Ascending aorta (tissue), 2 donors: ENCODE data around the gene RBM6. TPM values are rescaled to one million over a fixed set of nuclear protein-coding genes. Genes with fewer than 3 reads are reported as not detected.
"Not testable (repeated sequence)": the region's sequence is repeated elsewhere in the genome, so short reads cannot be mapped to it uniquely, and the experiment has no call there.

Source experiments
- DNase-seq, 2 donors: peaks; one replicate each; pipeline ENCODE4 v3.0.0-alpha.2; 2019; ENCODE audit warnings: low spot score in 2 of 2
- H3K27ac ChIP-seq, 2 donors: fragments of 200-600 bp; sonication (generic); one replicate each; pipeline ENCODE4 v1.5.1; 2016 to 2017; ENCODE audit warnings: mild to moderate bottlenecking in 1 of 2
- H3K27me3 ChIP-seq: fragments of 200-600 bp; sonication (generic); one replicate; pipeline ENCODE4 v1.5.1; 2017
- H3K36me3 ChIP-seq, 2 donors: fragments of 200-600 bp; sonication (generic); one replicate each; pipeline ENCODE4 v1.5.1; 2016
- H3K4me1 ChIP-seq, 2 donors: fragments of 200-600 bp; sonication (generic); one replicate each; pipeline ENCODE4 v1.5.1; 2016 to 2017; ENCODE audit warnings: mild to moderate bottlenecking in 1 of 2
- H3K4me3 ChIP-seq, 2 donors: fragments of 200-600 bp; sonication (generic); one replicate each; pipeline ENCODE4 v1.5.1; 2016 to 2017; ENCODE audit warnings: mild to moderate bottlenecking in 1 of 2
- H3K9me3 ChIP-seq, 2 donors: fragments of 200-600 bp; sonication (generic); one replicate each; pipeline ENCODE4 v1.5.1; 2016
- CTCF ChIP-seq, 3 experiments: fragments of 200-600 bp in 2 of 3; fragments of 450-650 bp in 1 of 3; sonication (generic) in 2 of 3; IDR thresholded peaks; one replicate each; pipeline ENCODE4 v1.5.1; 2016 to 2019; ENCODE audit warnings: antibody characterized with exemption in 3 of 3, mild to moderate bottlenecking in 1 of 3, moderate library complexity in 1 of 3
- intact Hi-C: fragments of 100-400 bp; cut with DNase I; formaldehyde crosslinking; loops from one replicate; pipeline ENCODE4 v1.15.1; 2023
- total RNA-seq: library from RNA; depleted of rRNA; stranded (reverse); fragments of >200 nt; gene quantifications from one replicate; pipeline ENCODE4 v1.1.0, GENCODE V29; 2016

RBM6 gene
- total RNA-seq, 1 donor from 2014 or later = 84.7 TPM

- no peaks in the 10 kb centered on the region for H3K27me3 ChIP-seq
These were observed 110.4 kb downstream of the RBM6 start for GRCh38 chr3:50050361-50050760.

GRCh38 chr3:50057756-50058155 lies 117.8 kb downstream of the RBM6 start:
- no peak for TF ChIP-seq CTCF (IDR thresholded peaks at IDR 0.05)
- Histone ChIP-seq H3K4me1 (no peaks in the 10 kb centered on the region), H3K9me3 (no peaks in the 10 kb centered on the region), H3K4me3 (no peak overlapping the region), H3K27me3 (no peaks in the 10 kb centered on the region), H3K36me3 (peaks cover 79 to 84% of the 10 kb centered on the region in 2 donors), H3K27ac (no peak overlapping the region)
- DNase-seq = no peak
- intact Hi-C loops = no loop called here

More at GRCh38 chr3:50050361-50050760, 110.4 kb downstream of the RBM6 start:
- TF ChIP-seq CTCF (IDR thresholded peaks at IDR 0.05) = no peak
- no peak for DNase-seq
- Histone ChIP-seq H3K4me3 (no peak overlapping the region), H3K36me3 (peaks cover 36 to 64% of the 10 kb centered on the region in 2 donors), H3K9me3 (no peaks in the 10 kb centered on the region), H3K27ac (no peak overlapping the region), H3K4me1 (no peaks in the 10 kb centered on the region)
- intact Hi-C loops = no loop called here

- Histone ChIP-seq H3K4me1 (no peaks in the 10 kb centered on the region), H3K4me3 (no peak overlapping the region), H3K36me3 (peaks cover 93 to 99% of the 10 kb centered on the region in 2 donors), H3K27me3 (no peaks in the 10 kb centered on the region), H3K9me3 (no peaks in the 10 kb centered on the region), H3K27ac (no peak overlapping the region)
- intact Hi-C loops = no loop called here
- DNase-seq = no peak
- TF ChIP-seq CTCF (IDR thresholded peaks at IDR 0.05) = no peak
These were observed 128.2 kb downstream of the RBM6 start for GRCh38 chr3:50068134-50068533.

DNA sequence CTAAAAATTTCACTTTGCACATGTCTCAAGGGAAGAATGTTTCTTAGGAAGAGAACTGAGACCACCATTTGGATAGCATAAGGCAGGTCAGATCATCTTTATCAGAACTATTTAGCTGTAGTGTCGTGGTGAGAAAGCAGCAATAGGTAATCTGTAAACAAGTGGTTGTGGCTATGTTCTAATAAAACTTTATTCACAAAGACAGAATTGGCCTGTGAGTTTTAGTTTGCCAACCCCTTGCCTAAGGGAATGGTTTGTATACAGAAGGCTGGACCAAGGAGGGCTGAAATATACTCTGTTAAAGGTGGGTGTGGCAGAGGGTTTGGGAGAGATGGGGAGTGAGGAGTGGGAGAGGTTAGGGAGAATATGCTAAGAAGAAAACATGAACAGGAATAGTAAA lies 138.1 kb downstream of the RBM6 start:
- intact Hi-C loops = no loop called here
- no peaks in the 10 kb centered on the region for H3K27me3 ChIP-seq
- H3K36me3 ChIP-seq = peaks cover 30 to 46% of the 10 kb centered on the region in 2 donors
- no peak overlapping the region for H3K4me3 ChIP-seq
- DNase-seq = no peak
- no peaks in the 10 kb centered on the region for H3K4me1 ChIP-seq
- no peaks in the 10 kb centered on the region for H3K9me3 ChIP-seq
- no peak overlapping the region for H3K27ac ChIP-seq
- no peak for TF ChIP-seq CTCF (IDR thresholded peaks at IDR 0.05)

GRCh38 chr3:50078622-50079021 lies 138.7 kb downstream of the RBM6 start:
- DNase-seq = no peak
- Histone ChIP-seq H3K36me3 (peaks cover 27 to 40% of the 10 kb centered on the region in 2 donors), H3K27me3 (no peaks in the 10 kb centered on the region), H3K4me3 (no peak overlapping the region), H3K4me1 (no peaks in the 10 kb centered on the region), H3K27ac (no peak overlapping the region), H3K9me3 (no peaks in the 10 kb centered on the region)
- no peak for TF ChIP-seq CTCF (IDR thresholded peaks at IDR 0.05)
- intact Hi-C loops = no loop called here

DNA sequence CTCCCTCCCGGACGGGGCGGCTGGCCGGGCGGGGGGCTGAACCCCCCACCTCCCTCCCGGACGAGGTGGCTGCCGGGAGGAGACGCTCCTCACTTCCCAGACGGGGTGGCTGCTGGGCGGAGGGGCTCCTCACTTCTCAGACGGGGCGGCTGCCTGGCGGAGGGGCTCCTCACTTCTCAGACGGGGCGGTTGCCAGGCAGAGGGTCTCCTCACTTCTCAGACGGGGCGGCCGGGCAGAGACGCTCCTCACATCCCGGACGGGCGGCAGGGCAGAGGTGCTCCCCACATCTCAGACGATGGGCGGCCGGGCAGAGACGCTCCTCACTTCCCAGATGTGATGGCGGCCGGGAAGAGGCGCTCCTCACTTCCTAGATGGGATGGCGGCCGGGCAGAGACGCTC lies 145.0 kb downstream of the RBM6 start:
- not testable (repeated sequence) for H3K9me3 ChIP-seq, H3K4me1 ChIP-seq, H3K36me3 ChIP-seq, H3K27ac ChIP-seq, H3K4me3 ChIP-seq, DNase-seq, H3K27me3 ChIP-seq
- intact Hi-C loops = loop anchor here (5.0 kb wide), 1 partner anchor 283 kb away; the partner anchor contains the start of gene INKA1
